Epithelial cell of proximal tubule (primary cell): Measurements from ENCODE around the gene CD96. TPM values are rescaled to one million over a fixed set of nuclear protein-coding genes. Genes with fewer than 3 reads are reported as not detected.
A peak's percentile ranks its signal among the peaks of the same experiment; 100 is the strongest.

Experiments used
- DNase-seq: peaks from one replicate; pipeline ENCODE4 v3.0.0-alpha.2; 2011; ENCODE audit warnings: low read depth
- H3K4me3 ChIP-seq: 2 replicates; pipeline ENCODE4 v1.5.1; 2011; ENCODE audit warnings: low read depth, mild to moderate bottlenecking, low read length
- total RNA-seq: library from RNA; depleted of rRNA; stranded (reverse); fragments of >200 nt; gene quantifications from 2 replicates; pipeline ENCODE4 v1.2.3, GENCODE V29; 2015
- TF ChIP-seq, protein P1 (sequence below): conservative IDR thresholded peaks from 2 replicates; pipeline ENCODE4 v1.5.1; 2012; ENCODE audit warnings: low read depth, mild to moderate bottlenecking, low read length

The CD96 gene
- total RNA-seq, 1 donor from 2014 or later, result not detected

DNA sequence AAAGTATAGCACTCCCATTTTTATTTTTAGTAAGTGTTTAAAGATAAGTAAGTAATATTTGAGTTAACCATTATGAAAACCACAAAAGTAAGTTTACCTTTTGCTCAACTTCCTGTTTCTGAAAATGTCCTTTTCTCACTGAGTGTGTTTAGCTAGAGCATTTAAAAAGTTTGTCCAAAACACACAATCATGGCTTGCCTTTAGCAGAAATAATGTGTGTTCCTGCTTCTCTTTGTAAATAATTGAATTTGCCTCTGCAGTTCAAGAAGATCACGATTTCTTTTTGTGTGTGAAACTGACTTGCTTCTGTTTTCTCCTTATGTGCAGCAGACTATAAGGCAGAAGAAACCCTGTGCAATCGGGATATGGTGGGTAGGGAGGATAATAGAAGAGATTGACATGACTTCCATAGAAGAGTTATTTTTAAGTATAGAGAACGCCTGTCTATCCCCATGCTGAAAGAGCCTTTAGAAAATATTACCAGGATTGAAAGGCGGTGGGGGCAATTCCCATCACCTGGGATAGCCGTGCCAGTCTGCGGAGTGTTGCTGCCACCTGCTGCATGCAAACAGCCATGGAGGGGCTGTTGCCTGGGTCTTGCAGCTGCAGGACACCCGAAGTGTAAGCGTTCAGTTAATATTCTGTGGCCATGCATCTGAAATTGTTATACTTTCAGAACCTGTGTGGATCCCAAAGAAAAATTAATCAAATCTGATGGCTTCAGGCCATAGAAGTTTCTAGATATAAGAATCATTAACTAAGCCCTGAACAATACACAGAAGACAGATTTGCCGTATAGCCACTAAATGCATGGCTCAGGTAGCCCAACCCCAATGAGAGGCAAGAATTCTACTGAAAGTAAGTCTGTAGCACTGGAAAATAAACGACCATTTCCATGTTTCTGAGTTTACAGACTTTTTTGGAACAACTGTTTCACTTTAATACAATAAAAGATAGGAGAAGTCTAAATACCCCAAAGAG lies 2.4 kb upstream of the CD96 start:
- peak overlapping the region; percentile 22 for H3K4me3 ChIP-seq

GRCh38 chr3:111541391-111541790 lies 606 bp upstream of the CD96 start:
- TF ChIP-seq, protein P1, sequence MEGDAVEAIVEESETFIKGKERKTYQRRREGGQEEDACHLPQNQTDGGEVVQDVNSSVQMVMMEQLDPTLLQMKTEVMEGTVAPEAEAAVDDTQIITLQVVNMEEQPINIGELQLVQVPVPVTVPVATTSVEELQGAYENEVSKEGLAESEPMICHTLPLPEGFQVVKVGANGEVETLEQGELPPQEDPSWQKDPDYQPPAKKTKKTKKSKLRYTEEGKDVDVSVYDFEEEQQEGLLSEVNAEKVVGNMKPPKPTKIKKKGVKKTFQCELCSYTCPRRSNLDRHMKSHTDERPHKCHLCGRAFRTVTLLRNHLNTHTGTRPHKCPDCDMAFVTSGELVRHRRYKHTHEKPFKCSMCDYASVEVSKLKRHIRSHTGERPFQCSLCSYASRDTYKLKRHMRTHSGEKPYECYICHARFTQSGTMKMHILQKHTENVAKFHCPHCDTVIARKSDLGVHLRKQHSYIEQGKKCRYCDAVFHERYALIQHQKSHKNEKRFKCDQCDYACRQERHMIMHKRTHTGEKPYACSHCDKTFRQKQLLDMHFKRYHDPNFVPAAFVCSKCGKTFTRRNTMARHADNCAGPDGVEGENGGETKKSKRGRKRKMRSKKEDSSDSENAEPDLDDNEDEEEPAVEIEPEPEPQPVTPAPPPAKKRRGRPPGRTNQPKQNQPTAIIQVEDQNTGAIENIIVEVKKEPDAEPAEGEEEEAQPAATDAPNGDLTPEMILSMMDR, result no peak
- H3K4me3 ChIP-seq, result no peak overlapping the region
- DNase-seq, result no peak

More for the DNA sequence above, 2.4 kb upstream of the CD96 start:
- peak; percentile 13 for DNase-seq
- TF ChIP-seq, protein P1, result peak; percentile 98

- no peak overlapping the region for H3K4me3 ChIP-seq
- TF ChIP-seq, protein P1, result no peak
- no peak for DNase-seq
These were observed 759 bp downstream of the CD96 start for GRCh38 chr3:111542611-111543300.

DNA sequence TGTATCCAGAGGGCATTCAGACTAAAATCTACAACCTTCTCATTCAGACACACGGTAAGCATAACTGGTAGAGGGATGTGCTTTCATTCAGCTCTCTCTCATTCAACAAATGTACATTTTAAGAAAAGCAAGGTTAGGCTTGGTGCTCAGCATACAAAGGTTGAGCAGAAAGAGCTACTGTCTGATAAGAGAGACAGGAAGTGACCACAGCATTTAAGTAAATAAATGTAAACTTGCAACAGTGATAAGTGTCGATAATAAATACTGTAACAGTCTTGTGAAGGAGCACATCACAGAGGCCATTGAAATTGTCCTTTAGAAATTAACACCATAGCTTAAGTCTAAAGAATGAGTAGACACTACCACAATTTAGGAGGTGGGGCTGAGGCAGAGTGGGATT lies 3.4 kb downstream of the CD96 start:
- no peak overlapping the region for H3K4me3 ChIP-seq
- DNase-seq, result no peak
- TF ChIP-seq, protein P1, result no peak

GRCh38 chr3:111547631-111548030 lies 5.6 kb downstream of the CD96 start:
- no peak overlapping the region for H3K4me3 ChIP-seq
- DNase-seq, result no peak
- TF ChIP-seq, protein P1, result no peak

DNA sequence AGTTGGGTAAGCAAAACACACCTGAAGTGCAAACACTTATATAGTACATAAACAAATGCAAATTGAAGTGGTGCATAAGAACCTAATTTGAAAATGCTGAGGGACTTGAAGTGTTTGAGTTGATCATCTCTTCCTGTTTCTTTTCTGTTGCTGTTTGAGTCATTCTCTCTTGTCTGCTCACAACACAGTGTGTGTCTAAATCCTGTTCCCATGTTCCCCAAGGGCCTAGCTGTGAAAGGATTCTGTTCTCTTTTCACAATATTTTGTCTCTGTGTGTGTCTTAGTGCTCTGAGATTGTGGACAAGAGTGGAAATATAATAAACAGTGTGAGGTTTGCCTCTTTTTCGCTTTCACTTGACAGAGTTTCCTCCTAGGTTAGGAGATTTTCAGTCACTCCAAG lies 6.1 kb downstream of the CD96 start:
- no peak for DNase-seq
- no peak overlapping the region for H3K4me3 ChIP-seq
- TF ChIP-seq, protein P1, result no peak
